Progenitor cell of endocrine pancreas (in vitro differentiated cells): ENCODE measurements around the gene LAPTM5. TPM values are rescaled to one million over a fixed set of nuclear protein-coding genes. Genes with fewer than 3 reads are reported as not detected.

Experiments
- DNase-seq: peaks from one replicate; pipeline ENCODE4 v3.0.0; 2021; ENCODE audit warnings: low spot score; ENCODE audit not compliant: unreplicated experiment
- H3K27ac Mint-ChIP-seq: 2 replicates; pipeline ENCODE4 v1.8.0; 2021; ENCODE audit warnings: mild to moderate bottlenecking, moderate library complexity, mixed read lengths
- H3K27me3 Mint-ChIP-seq: 2 replicates; pipeline ENCODE4 v1.8.0; 2021; ENCODE audit warnings: mixed read lengths
- H3K36me3 Mint-ChIP-seq: 2 replicates; pipeline ENCODE4 v1.8.0; 2022; ENCODE audit warnings: mixed read lengths; ENCODE audit not compliant: insufficient read depth
- H3K4me1 Mint-ChIP-seq: 2 replicates; pipeline ENCODE4 v1.8.0; 2021; ENCODE audit warnings: low read depth, mixed read lengths
- H3K4me3 Mint-ChIP-seq: 2 replicates; pipeline ENCODE4 v1.8.0; 2021; ENCODE audit warnings: low read depth, mild to moderate bottlenecking, moderate library complexity, mixed read lengths
- H3K9me3 Mint-ChIP-seq: 2 replicates; pipeline ENCODE4 v1.8.0; 2021; ENCODE audit warnings: low read depth, mixed read lengths
- CTCF ChIP-seq: fragments of 200-600 bp; sonication (generic); IDR thresholded peaks from one replicate; pipeline ENCODE4 v1.5.0; 2021; ENCODE audit warnings: antibody characterized with exemption, mild to moderate bottlenecking; ENCODE audit not compliant: unreplicated experiment
- total RNA-seq: library from RNA; stranded (reverse); gene quantifications from 2 replicates; pipeline ENCODE4 v1.2.1, GENCODE V29; 2021

Gene LAPTM5
- total RNA-seq, 1 donor from 2014 or later: not detected

- no peaks in the 10 kb centered on the region for H3K9me3 Mint-ChIP-seq
- DNase-seq: no peak
- peak; percentile 34 for TF ChIP-seq CTCF
- H3K4me3 Mint-ChIP-seq: no peak overlapping the region
- peaks cover 4% of the 10 kb centered on the region for H3K4me1 Mint-ChIP-seq
- no peaks in the 10 kb centered on the region for H3K36me3 Mint-ChIP-seq
- H3K27ac Mint-ChIP-seq: no peak overlapping the region
- H3K27me3 Mint-ChIP-seq: peaks cover 24% of the 10 kb centered on the region
These were observed 20.3 kb upstream of the LAPTM5 start for GRCh38 chr1:30777904-30778153.

- H3K4me3 Mint-ChIP-seq: no peak overlapping the region
- no peak overlapping the region for H3K27ac Mint-ChIP-seq
These were observed 19.7 kb upstream of the LAPTM5 start for GRCh38 chr1:30777060-30777903.

GRCh38 chr1:30776097-30777059 lies 18.8 kb upstream of the LAPTM5 start:
- no peak for DNase-seq
- Mint-ChIP-seq H3K9me3 (no peaks in the 10 kb centered on the region), H3K36me3 (no peaks in the 10 kb centered on the region), H3K27me3 (peaks cover 34% of the 10 kb centered on the region), H3K27ac (no peak overlapping the region), H3K4me3 (no peak overlapping the region), H3K4me1 (no peaks in the 10 kb centered on the region)
- no peak for TF ChIP-seq CTCF

More at GRCh38 chr1:30777060-30777903, 19.7 kb upstream of the LAPTM5 start:
- TF ChIP-seq CTCF: no peak
- no peaks in the 10 kb centered on the region for H3K9me3 Mint-ChIP-seq
- H3K36me3 Mint-ChIP-seq: no peaks in the 10 kb centered on the region
- DNase-seq: no peak
- peaks cover 29% of the 10 kb centered on the region for H3K27me3 Mint-ChIP-seq
- no peaks in the 10 kb centered on the region for H3K4me1 Mint-ChIP-seq

- Mint-ChIP-seq H3K4me1 (no peaks in the 10 kb centered on the region), H3K4me3 (no peak overlapping the region), H3K36me3 (no peaks in the 10 kb centered on the region), H3K27me3 (peaks cover 39% of the 10 kb centered on the region), H3K9me3 (no peaks in the 10 kb centered on the region), H3K27ac (no peak overlapping the region)
- TF ChIP-seq CTCF: no peak
- no peak for DNase-seq
These were observed 17.9 kb upstream of the LAPTM5 start for GRCh38 chr1:30775433-30775975.
